ENCODE measurements around the gene CFHR5. TPM values are rescaled to one million over a fixed set of nuclear protein-coding genes. Genes with fewer than 3 reads are reported as not detected.
"Not testable (repeated sequence)": the region's sequence is repeated elsewhere in the genome, so short reads cannot be mapped to it uniquely, and the experiment has no call there.

The CFHR5 gene
- total RNA-seq = not detected in 2 replicates

DNA sequence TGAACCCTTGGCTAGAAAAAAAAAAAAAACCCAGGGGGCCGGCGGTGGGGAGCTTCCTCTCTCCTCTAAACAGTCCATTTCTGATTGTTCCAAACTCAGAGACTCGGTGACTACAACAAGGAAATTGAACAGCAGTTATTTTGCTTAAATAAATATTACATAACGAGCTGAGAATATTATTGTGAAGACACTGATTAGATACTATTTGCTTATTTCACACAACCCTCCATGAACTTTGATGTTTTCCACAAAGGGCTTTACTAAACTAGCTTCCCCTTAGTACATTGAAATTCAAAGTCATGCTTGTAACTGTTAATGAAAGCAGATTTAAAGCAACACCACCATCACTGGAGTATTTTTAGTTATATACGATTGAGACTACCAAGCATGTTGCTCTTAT lies at the start of gene CFHR5:
Gene CFHR5, plus strand, starts transcription at position 279 of the 400 bp plus-strand sequence. Its CDS starts 109 bp downstream, at position 388.
- no peaks in the 10 kb centered on the region for H3K4me1 Mint-ChIP-seq
- no peak within 1 kb of the TSS for H3K27ac Mint-ChIP-seq

DNA sequence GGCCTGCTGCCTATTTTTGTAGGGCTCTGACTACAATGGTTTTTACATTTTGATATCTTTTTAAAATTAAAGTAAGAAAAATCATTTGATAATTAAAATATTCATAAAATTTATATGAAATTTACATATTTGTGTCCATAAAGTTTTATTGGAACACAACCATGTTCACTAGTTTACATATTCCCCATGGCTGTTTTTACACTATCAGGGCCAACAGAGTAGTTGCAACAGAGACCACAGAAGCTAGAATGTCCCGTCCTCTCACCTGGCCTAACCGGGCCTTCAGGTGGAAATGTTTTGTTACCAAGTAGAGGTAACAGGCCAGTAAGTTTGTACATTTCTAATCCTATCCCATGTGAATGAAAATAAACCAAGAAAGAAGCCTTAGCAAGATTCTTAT lies 44.5 kb upstream of the CFHR5 start:
- H3K4me1 Mint-ChIP-seq; intact Hi-C loops (cut with micrococcal nuclease); H3K9me3 Mint-ChIP-seq; DNase-seq; H3K27me3 Mint-ChIP-seq; H3K27ac Mint-ChIP-seq; H3K4me3 Mint-ChIP-seq; H3K36me3 Mint-ChIP-seq (ENCODE audit: low read depth): not testable (repeated sequence)

More for the DNA sequence above, at the start of gene CFHR5:
- H3K4me3 Mint-ChIP-seq = no peak within 1 kb of the TSS
- intact Hi-C loops (cut with micrococcal nuclease) = no loop called here
- H3K27me3 Mint-ChIP-seq = no peaks in the 10 kb centered on the region
- DNase-seq = no peak
- H3K9me3 Mint-ChIP-seq = no peaks in the 10 kb centered on the region
- H3K36me3 Mint-ChIP-seq (ENCODE audit: low read depth) = no peaks in the 10 kb centered on the region

DNA sequence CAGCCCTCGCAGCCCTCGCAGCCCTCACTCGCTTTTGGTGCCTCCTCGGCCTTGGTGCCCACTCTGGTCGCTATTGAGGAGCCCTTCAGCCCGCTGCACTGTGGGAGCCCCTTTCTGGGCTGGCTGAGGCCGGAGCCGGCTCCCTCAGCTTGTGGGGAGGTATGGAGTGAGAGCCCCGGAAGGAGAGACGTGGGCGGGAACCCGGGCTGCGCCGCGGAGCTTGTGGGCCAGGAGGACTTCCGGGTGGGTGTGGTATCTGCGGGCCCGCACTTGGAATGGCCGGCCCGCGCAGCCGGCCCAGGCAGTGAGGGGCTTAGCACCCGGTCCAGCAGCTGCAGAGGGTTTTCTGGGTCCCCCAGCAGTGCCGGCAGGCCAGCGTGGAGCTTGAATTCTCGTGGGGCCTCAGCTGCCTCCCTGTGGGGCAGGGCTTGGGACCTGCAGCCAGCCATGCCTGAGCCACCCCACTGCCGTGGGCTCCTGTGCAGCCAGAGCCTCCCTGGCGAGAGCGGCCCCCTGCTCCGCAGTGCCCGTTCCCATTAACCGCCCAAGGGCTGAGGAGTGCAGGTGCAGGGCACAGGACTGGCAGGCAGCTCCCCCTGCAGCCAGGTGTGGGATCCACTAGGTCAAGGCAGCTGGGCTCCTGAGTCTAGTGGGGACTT lies 43.7 kb upstream of the CFHR5 start:
- intact Hi-C loops (cut with micrococcal nuclease) = no loop called here
- H3K27ac Mint-ChIP-seq = no peak overlapping the region
- no peak for DNase-seq
- no peaks in the 10 kb centered on the region for H3K9me3 Mint-ChIP-seq
- H3K4me3 Mint-ChIP-seq = no peak overlapping the region
- H3K27me3 Mint-ChIP-seq = no peaks in the 10 kb centered on the region
- H3K36me3 Mint-ChIP-seq (ENCODE audit: low read depth) = no peaks in the 10 kb centered on the region
- H3K4me1 Mint-ChIP-seq = no peaks in the 10 kb centered on the region

DNA sequence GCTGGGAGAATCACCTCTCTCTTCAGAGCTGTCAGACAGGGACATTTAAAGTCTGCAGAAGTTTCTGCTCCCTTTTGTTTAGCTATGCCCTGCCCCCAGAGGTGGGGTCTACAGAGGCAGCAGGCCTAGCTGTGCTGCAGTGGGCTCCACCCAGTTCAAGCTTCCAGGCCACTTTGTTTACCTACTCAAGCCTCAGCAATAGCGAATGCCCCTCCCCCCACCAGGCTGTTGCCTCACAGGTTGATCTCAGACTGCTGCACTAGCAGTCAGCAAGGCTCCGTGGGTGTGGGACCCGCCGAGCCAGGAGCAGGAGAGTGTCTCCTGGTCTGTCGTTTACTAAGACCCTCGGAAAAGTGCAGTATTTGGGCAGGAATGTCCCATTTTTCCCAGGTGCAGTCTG lies 35.9 kb upstream of the CFHR5 start:
- not testable (repeated sequence) for H3K27me3 Mint-ChIP-seq; H3K9me3 Mint-ChIP-seq; DNase-seq; H3K36me3 Mint-ChIP-seq (ENCODE audit: low read depth); H3K4me1 Mint-ChIP-seq; H3K4me3 Mint-ChIP-seq; H3K27ac Mint-ChIP-seq
- intact Hi-C loops (cut with micrococcal nuclease) = loop anchor here (10.0 kb wide), 1 partner anchor 127 kb away; the partner anchor contains the start of gene CFHR1

DNA sequence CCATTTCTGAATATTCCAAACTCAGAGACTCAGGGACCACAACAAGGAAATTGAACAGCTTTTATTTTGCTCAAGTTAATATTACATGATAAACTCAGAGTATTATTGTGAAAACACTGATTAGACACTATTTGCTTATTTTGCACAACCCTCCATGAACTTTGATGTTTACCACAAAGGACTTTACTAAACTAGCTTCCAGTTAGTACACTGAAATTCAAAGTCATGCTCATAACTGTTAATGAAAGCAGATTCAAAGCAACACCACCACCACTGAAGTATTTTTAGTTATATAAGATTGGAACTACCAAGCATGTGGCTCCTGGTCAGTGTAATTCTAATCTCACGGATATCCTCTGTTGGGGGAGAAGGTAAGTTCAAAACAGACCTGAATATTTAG lies 33.8 kb upstream of the CFHR5 start, which contains the start of gene CFHR2:
Gene CFHR2, plus strand, starts transcription at position 171 of the 400 bp plus-strand sequence. Its CDS starts 143 bp downstream, at position 314.
- H3K27me3 Mint-ChIP-seq; H3K36me3 Mint-ChIP-seq (ENCODE audit: low read depth); H3K27ac Mint-ChIP-seq; H3K4me3 Mint-ChIP-seq; H3K9me3 Mint-ChIP-seq; H3K4me1 Mint-ChIP-seq; DNase-seq: not testable (repeated sequence)
- intact Hi-C loops (cut with micrococcal nuclease) = loop anchor here (10.0 kb wide), 1 partner anchor 129 kb away; the partner anchor contains the start of gene CFHR1

DNA sequence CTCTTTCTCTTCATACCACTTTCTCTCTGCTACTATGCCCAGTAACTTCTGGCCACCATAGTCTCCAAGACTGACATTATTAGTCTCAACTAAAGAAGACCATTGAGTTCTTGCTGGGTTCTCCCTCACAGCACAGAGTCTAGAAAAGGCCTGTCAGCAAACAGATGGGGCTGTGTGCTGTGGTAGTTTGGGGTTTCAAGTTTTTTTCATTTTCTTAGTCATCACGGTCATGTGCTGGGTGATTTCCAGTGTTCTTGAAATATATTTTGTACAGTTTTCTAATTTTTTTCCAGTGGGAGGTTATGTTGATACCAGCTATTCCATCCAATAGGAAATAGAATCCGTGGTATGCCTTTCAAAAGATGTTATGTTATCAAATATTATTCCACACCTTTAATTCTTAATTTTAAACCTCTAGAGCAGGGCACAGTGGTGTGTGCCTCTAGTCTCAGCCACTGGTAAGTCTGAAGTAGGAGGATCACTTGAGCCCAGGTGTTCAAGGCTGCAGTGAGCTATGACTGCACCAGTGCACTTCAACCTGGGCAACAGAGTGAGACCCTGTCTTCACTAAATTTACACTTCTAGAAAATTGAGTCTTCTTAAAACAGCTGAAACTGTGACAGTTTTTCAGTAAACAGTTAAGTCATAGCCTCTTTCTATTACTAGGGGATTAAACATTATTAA lies 25.5 kb upstream of the CFHR5 start:
- Mint-ChIP-seq H3K27me3 (no peaks in the 10 kb centered on the region), H3K9me3 (peaks cover 3% of the 10 kb centered on the region), H3K4me3 (no peak overlapping the region), H3K4me1 (no peaks in the 10 kb centered on the region), H3K36me3 (ENCODE audit: low read depth) (no peaks in the 10 kb centered on the region), H3K27ac (no peak overlapping the region)
- no peak for DNase-seq
- intact Hi-C loops (cut with micrococcal nuclease) = no loop called here

DNA sequence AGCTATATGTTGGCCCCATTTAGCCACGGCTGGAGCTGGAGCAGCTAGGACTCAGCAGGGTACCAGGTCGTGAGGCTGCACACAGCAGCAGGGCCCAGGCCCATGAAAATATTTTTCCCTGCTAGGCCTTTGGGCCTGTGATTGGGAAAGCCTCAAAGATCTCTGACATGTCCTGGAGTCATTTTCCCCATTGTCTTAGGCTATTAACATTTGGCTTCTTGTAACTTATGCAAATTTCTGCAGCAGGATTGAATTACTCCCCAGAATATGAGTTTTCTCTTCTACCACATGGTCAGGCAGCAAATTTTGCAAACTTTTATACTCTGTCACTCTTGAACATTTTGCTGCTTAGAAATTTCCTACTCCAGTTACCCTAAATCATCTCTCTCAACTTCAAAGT lies 22.6 kb upstream of the CFHR5 start:
- no peak overlapping the region for H3K27ac Mint-ChIP-seq

DNA sequence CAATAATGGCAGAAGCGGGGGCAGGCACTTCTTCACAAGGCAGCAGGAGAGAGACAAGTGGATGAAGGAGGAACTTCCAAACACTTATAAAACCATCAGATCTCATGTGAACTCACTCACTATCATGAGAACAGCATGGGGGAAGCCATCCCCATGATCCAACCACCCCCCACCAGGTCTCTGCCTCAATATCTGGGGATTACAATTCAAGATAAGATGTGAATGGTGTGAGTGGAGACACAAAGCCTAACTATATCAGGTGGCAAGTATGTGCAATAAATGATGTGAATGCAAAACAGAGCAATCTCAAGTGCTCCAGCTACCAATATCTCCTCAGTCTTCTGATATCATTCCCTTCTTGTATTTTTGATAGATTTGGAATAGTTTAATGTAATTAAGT lies 21.4 kb upstream of the CFHR5 start:
- Mint-ChIP-seq H3K27ac (no peak overlapping the region), H3K36me3 (ENCODE audit: low read depth) (no peaks in the 10 kb centered on the region), H3K9me3 (peaks cover 3% of the 10 kb centered on the region), H3K4me3 (no peak overlapping the region), H3K4me1 (no peaks in the 10 kb centered on the region), H3K27me3 (no peaks in the 10 kb centered on the region)
- DNase-seq = no peak
- intact Hi-C loops (cut with micrococcal nuclease) = no loop called here

More for the DNA sequence above, 22.6 kb upstream of the CFHR5 start:
- Mint-ChIP-seq H3K36me3 (ENCODE audit: low read depth) (no peaks in the 10 kb centered on the region), H3K27me3 (no peaks in the 10 kb centered on the region), H3K4me1 (no peaks in the 10 kb centered on the region), H3K9me3 (peaks cover 3% of the 10 kb centered on the region), H3K4me3 (no peak overlapping the region)
- no peak for DNase-seq
- intact Hi-C loops (cut with micrococcal nuclease) = no loop called here

DNA sequence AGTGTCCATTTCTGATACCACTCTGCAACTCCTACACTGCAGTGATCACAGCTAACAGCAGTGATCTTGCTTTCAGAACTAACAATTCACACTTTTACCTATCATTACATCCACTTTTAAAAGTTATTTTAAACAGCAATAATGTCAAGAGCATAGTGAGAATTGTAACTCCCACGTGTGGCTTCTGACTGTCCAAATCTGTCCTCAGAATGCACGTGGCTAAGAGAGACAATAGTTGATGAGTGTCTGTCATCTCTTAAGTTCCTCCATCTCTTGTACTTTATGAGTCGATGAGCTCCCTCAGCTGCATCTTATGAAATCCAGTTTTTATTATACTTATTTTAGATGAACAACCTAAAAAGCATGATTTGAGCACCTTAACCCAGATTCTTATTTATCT lies 16.5 kb upstream of the CFHR5 start:
- no peak for DNase-seq
- Mint-ChIP-seq H3K36me3 (ENCODE audit: low read depth) (no peaks in the 10 kb centered on the region), H3K9me3 (peaks cover 3% of the 10 kb centered on the region), H3K4me3 (no peak overlapping the region), H3K27me3 (no peaks in the 10 kb centered on the region), H3K27ac (no peak overlapping the region), H3K4me1 (no peaks in the 10 kb centered on the region)
- intact Hi-C loops (cut with micrococcal nuclease) = no loop called here

DNA sequence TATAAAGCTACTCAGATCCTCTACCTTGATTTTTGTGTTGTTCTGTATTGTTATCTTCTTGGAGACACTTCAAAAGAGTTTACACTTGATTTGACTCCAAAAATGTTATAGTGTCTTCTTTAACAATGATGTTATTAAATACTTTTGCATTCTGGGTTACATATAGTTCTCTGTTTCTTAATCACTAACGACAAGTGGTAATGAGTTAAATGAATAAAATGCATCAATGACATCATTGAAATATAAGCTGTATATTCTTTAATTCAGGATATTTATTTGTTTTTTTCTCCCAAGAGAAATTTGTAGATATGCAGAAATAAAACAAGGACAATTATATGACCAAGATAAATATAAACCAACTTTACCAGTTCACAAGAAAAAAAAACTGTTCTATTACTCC lies 7.2 kb upstream of the CFHR5 start:
- no peaks in the 10 kb centered on the region for H3K36me3 Mint-ChIP-seq (ENCODE audit: low read depth)
- no peaks in the 10 kb centered on the region for H3K4me1 Mint-ChIP-seq
- no peak for DNase-seq
- no peaks in the 10 kb centered on the region for H3K9me3 Mint-ChIP-seq
- H3K27ac Mint-ChIP-seq = no peak overlapping the region
- no peaks in the 10 kb centered on the region for H3K27me3 Mint-ChIP-seq
- intact Hi-C loops (cut with micrococcal nuclease) = no loop called here
- H3K4me3 Mint-ChIP-seq = no peak overlapping the region

DNA sequence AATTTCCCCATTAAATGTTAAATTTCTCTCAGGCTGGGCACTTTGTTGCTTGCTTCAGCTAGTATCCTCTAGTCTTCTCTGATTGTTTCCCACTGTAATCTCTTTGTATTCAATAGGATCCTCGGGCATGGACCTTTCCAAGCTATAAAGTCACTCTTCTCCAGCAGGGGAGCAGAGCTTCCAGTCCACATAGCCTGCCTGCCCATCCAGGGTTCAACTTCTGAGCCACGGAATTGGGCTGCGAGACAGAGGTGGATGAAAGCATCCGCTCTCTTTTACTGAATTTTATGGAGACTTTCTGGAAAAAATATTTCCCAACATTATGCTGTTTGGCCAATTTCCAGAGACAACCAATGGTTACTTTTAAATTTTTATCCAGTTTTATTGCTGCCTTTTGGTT lies 1.1 kb upstream of the CFHR5 start:
- H3K4me3 Mint-ChIP-seq = no peak overlapping the region
- no peaks in the 10 kb centered on the region for H3K4me1 Mint-ChIP-seq
- no peaks in the 10 kb centered on the region for H3K9me3 Mint-ChIP-seq
- no peak overlapping the region for H3K27ac Mint-ChIP-seq
- H3K27me3 Mint-ChIP-seq = no peaks in the 10 kb centered on the region
- no peak for DNase-seq
- no peaks in the 10 kb centered on the region for H3K36me3 Mint-ChIP-seq (ENCODE audit: low read depth)
- intact Hi-C loops (cut with micrococcal nuclease) = no loop called here

DNA sequence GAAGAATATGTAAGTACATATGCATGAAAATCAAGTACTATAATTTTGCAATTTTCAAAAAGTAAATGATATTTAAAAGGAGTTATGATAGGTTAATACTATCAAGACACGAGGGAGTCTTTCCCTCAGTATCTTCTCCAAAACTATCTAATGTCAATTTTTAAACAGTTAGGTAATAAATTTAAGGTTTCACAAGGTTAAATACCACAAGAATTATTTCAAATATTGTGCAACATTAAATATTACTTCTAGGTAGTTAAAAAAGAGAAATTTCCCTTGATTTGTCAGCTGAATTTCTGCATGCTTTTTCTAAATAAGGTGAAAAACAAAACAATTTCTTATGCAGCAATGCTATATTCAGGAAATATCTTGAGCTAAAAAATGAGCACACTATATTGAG lies 3.5 kb downstream of the CFHR5 start:
- Mint-ChIP-seq H3K9me3 (no peaks in the 10 kb centered on the region), H3K27ac (no peak overlapping the region)

DNA sequence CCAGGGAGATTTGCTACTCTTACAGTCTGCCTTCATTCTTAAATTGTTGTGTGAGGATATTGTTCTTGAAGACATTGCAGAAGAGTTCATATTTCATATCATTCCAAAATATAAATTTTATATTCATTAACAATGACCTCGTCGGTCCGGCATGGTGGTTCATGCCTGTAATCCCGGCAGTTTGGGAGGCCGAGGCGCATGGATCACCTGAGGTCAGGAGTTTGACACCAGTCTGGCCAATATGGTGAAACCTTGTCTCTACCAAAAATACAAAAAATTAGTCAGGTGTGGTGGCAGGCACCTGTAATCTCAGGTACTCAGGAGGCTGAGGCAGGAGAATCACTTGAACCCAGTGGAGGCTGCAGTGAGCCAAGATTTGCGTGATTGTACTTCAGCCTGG lies 4.9 kb downstream of the CFHR5 start:
- H3K36me3 Mint-ChIP-seq (ENCODE audit: low read depth); H3K4me3 Mint-ChIP-seq; H3K9me3 Mint-ChIP-seq; H3K27me3 Mint-ChIP-seq; intact Hi-C loops (cut with micrococcal nuclease); DNase-seq; H3K27ac Mint-ChIP-seq; H3K4me1 Mint-ChIP-seq: not testable (repeated sequence)

More for the DNA sequence above, 3.5 kb downstream of the CFHR5 start:
- H3K4me1 Mint-ChIP-seq = no peaks in the 10 kb centered on the region
- H3K36me3 Mint-ChIP-seq (ENCODE audit: low read depth) = no peaks in the 10 kb centered on the region
- H3K27me3 Mint-ChIP-seq = no peaks in the 10 kb centered on the region
- H3K4me3 Mint-ChIP-seq = no peak overlapping the region
- intact Hi-C loops (cut with micrococcal nuclease) = no loop called here
- no peak for DNase-seq

DNA sequence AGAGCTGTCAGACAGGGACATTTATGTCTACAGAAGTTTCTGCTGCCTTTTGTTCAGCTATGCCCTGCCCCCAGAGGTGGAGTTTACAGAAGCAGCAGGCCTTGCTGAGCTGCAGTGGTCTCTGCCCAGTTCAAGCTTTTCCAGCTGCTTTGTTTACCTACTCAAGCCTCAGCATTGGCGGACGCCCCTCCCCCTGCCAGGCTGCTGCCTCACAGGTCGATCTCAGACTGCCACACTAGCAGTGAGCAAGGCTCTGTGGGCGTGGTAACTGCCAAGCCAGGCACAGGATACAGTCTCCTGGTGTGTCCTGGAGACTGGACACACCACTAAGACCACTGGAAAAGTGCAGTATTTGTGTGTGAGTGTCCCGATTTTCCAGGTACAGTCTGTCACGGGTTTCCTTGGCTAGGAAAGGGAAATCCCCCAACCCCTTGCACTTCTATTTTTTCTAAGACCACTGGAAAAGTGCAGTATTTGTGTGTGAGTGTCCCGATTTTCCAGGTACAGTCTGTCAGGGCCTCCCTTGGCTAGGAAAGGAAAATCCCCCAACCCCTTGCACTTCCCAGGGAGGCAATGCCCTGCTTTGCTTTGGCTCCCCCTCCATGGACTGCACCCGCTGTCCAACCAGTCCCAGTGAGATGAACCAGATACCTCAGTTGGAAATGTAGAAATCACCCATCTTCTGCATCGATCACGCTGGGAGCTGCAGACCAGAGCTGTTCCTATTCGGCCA lies 14.7 kb downstream of the CFHR5 start:
- H3K27me3 Mint-ChIP-seq; H3K4me3 Mint-ChIP-seq; H3K27ac Mint-ChIP-seq; DNase-seq; intact Hi-C loops (cut with micrococcal nuclease); H3K9me3 Mint-ChIP-seq; H3K36me3 Mint-ChIP-seq (ENCODE audit: low read depth); H3K4me1 Mint-ChIP-seq: not testable (repeated sequence)

Measured in activated CD4-positive, alpha-beta T cell treated with anti-CD3 and anti-CD28 coated beads, Interleukin-2, amount 10 ng/mL, durations not matched to agents 24 days and 14 days (primary cell).